Measurements from ENCODE around the gene SPTLC1. TPM values are rescaled to one million over a fixed set of nuclear protein-coding genes. Genes with fewer than 3 reads are reported as not detected.

Gene SPTLC1
- total and polyA plus RNA-seq, 10 of the 15 experiments (the other 5 are each of a cell fraction or from before 2014, with no cell fraction given), result 38.0 to 68.7 (median 52.8) TPM

DNA sequence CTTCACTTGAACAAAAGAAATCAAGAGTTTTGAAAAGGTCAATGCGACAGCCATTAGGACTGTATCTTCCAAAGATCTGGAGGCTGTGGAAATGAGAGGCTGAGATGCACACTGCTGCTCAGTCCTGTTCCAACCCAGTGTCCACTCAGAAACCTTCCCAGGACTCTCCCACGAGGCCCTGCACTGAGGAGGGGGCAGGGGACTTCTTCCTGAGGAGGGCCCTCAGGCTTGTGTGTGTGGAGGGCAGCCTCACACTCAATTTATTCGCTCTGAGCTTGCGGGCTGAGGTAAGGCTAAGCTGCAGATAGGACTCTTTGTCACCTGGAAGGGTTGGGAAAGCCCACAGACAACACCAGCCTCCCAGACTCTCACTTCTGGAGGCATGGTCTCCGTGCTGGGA, 95.6 kb downstream of the SPTLC1 start:
- no peaks in the 10 kb centered on the region for H4K20me1 ChIP-seq (ENCODE audit: control insufficient read depth, insufficient read depth)
- DNase-seq (ENCODE audit: low read depth, low spot score) (no peak), FAIRE-seq (no peak), ATAC-seq (no peak)
- BruUV-seq (replicated peaks), result no TSS peak
- no peak overlapping the region for H3K4me2 ChIP-seq (ENCODE audit: control insufficient read depth, insufficient read depth)
- H3K9me3 ChIP-seq (replicated peaks; ENCODE audit: control insufficient read depth, insufficient read depth, low read length), result no peaks in the 10 kb centered on the region; the same call in 2 of the 3 replicates
- H3K36me3 ChIP-seq (ENCODE audit: control insufficient read depth in 2 of 2, insufficient read depth in 2 of 2, low read length in 1 of 2), result no peaks in the 10 kb centered on the region
- 29% methylated on average over 5 of the region's 5 CpGs for WGBS (ENCODE audit: insufficient coverage, insufficient replicate concordance, low lambda C conversion rate, missing lambda C conversion rate)
- intact Hi-C loops (cut with micrococcal nuclease; ENCODE audit: unreplicated experiment) (no loop called here), in situ Hi-C loops (cut with MboI) (no loop called here)
- no peaks in the 10 kb centered on the region for H3K4me1 ChIP-seq (ENCODE audit: control insufficient read depth, insufficient read depth, low read length)
- no peak overlapping the region for H3K4me3 ChIP-seq
- ChIA-PET RAD21 (ENCODE audit: unreplicated experiment) (no interaction called here), POLR2A (no interaction called here), SMC1A (ENCODE audit: uncharacterized antibody, unreplicated experiment) (no interaction called here), CTCF (no interaction called here)
- H3K9ac ChIP-seq (ENCODE audit: control insufficient read depth, insufficient read depth, low read length), result no peak overlapping the region
- H3K27me3 ChIP-seq (replicated peaks in 1 of 2; ENCODE audit: control insufficient read depth in 2 of 2, insufficient read depth in 2 of 2, low read length in 1 of 2), result no peaks in the 10 kb centered on the region; a peak in 1 of 4 replicates
- H2AFZ ChIP-seq (ENCODE audit: control insufficient read depth, low read depth, low read length), result no peak overlapping the region
- H3K79me2 ChIP-seq (ENCODE audit: control insufficient read depth, insufficient read depth, low read length), result no peaks in the 10 kb centered on the region
- TF ChIP-seq TARDBP (IDR thresholded peaks at IDR 0.05; ENCODE audit: borderline replicate concordance) (no peak), MYB (IDR thresholded peaks at IDR 0.05; ENCODE audit: borderline replicate concordance, low read depth, low read length) (no peak), CREB1 (IDR thresholded peaks at IDR 0.05; ENCODE audit: low read depth) (no peak), LARP7 (IDR thresholded peaks at IDR 0.05) (no peak)
- H3K27ac ChIP-seq (ENCODE audit: control insufficient read depth, insufficient read depth), result no peak overlapping the region

DNA sequence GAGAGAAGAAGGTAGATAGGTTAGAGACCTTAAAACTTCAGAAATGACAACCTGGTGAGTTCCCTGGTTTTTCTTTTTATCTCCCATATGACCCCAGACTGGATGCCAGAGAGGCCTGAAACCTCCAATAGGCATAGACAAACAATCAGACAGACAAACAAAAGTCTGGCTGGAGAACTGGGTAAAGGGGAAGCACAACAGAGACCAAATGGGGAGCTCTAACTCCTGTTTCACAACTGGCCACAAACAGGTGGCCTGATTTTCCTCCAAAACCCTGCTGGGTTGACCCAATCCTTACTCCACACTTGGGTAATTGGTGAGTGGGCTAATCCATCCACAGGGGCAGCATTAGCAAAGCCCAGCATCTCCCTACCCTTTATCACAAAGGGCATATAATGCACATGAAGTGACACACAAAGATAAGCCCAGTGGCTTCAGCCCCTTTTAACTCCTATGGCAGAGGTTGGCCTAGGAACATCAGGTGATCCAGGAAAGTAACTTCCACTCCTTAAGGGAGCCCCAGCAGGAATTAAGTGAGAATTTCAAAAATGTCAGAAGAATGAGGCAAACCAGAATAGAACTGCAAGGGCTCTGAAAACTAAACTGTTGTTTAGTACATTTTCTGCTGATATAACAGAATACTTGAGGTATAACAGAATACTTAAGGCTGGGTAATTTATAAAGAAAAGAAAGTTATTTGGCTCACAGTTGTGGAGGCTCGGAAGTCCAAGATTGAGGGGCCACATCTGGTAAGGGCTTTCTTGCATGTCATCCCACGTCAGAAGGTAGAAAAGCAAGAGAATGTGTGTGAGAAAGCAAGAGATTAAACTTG, 104.3 kb downstream of the SPTLC1 start:
- no peak for DNase-seq (ENCODE audit: low read depth, low spot score)
- in situ Hi-C loops (cut with MboI), result no loop called here
- Histone ChIP-seq H3K9ac (ENCODE audit: control insufficient read depth, insufficient read depth, low read length) (no peak overlapping the region), H3K79me2 (ENCODE audit: control insufficient read depth, insufficient read depth, low read length) (no peaks in the 10 kb centered on the region), H3K4me1 (ENCODE audit: control insufficient read depth, insufficient read depth, low read length) (no peaks in the 10 kb centered on the region), H3K9me3 (replicated peaks; ENCODE audit: control insufficient read depth, insufficient read depth, low read length) (no peaks in the 10 kb centered on the region), H3K4me2 (ENCODE audit: control insufficient read depth, insufficient read depth) (no peak overlapping the region), H3K36me3 (ENCODE audit: control insufficient read depth in 2 of 2, insufficient read depth in 2 of 2, low read length in 1 of 2) (no peaks in the 10 kb centered on the region), H4K20me1 (ENCODE audit: control insufficient read depth, insufficient read depth) (no peaks in the 10 kb centered on the region), H3K27me3 (replicated peaks in 1 of 2; ENCODE audit: control insufficient read depth in 2 of 2, insufficient read depth in 2 of 2, low read length in 1 of 2) (no peaks in the 10 kb centered on the region), H2AFZ (ENCODE audit: control insufficient read depth, low read depth, low read length) (no peak overlapping the region), H3K4me3 (no peak overlapping the region), H3K27ac (ENCODE audit: control insufficient read depth, insufficient read depth) (no peak overlapping the region)
- FAIRE-seq, result no peak
- RAD21 ChIA-PET (ENCODE audit: unreplicated experiment), result no interaction called here
- POLR2A ChIA-PET, result no interaction called here
- SMC1A ChIA-PET (ENCODE audit: uncharacterized antibody, unreplicated experiment), result no interaction called here
- ATAC-seq, result no peak
- intact Hi-C loops (cut with micrococcal nuclease; ENCODE audit: unreplicated experiment), result no loop called here
- WGBS (ENCODE audit: insufficient coverage, insufficient replicate concordance, low lambda C conversion rate, missing lambda C conversion rate), result 21% methylated on average over 2 of the region's 2 CpGs
- no TSS peak for BruUV-seq (replicated peaks)
- CTCF ChIA-PET, result no interaction called here
- TF ChIP-seq POU2F2 (IDR thresholded peaks at IDR 0.05; ENCODE audit: borderline replicate concordance, low read depth, low read length) (no peak), TBL1XR1 (IDR thresholded peaks at IDR 0.05; ENCODE audit: low read depth, low read length) (no peak), PKNOX1 (IDR thresholded peaks at IDR 0.05) (no peak), ASH2L (IDR thresholded peaks at IDR 0.05; ENCODE audit: borderline replicate concordance, low read depth) (no peak), ZNF622 (IDR thresholded peaks at IDR 0.05) (no peak), NKRF (conservative IDR thresholded peaks at IDR 0.05) (no peak), TCF3 (IDR thresholded peaks at IDR 0.05; ENCODE audit: borderline replicate concordance, insufficient read depth, low read depth, low read length) (no peak)
- TF ChIP-seq, protein P1, sequence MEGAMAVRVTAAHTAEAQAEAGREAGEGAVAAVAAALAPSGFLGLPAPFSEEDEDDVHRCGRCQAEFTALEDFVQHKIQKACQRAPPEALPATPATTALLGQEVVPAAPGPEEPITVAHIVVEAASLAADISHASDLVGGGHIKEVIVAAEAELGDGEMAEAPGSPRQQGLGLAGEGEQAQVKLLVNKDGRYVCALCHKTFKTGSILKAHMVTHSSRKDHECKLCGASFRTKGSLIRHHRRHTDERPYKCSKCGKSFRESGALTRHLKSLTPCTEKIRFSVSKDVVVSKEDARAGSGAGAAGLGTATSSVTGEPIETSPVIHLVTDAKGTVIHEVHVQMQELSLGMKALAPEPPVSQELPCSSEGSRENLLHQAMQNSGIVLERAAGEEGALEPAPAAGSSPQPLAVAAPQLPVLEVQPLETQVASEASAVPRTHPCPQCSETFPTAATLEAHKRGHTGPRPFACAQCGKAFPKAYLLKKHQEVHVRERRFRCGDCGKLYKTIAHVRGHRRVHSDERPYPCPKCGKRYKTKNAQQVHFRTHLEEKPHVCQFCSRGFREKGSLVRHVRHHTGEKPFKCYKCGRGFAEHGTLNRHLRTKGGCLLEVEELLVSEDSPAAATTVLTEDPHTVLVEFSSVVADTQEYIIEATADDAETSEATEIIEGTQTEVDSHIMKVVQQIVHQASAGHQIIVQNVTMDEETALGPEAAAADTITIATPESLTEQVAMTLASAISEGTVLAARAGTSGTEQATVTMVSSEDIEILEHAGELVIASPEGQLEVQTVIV (IDR thresholded peaks at IDR 0.05; ENCODE audit: borderline replicate concordance, partially characterized antibody), result no peak

All from GM12878 (cell line).